Activated T-cell treated with anti-CD3 and anti-CD28 coated beads, Interleukin-2, amount 50 U/mL, for 24 hours (primary cell): ENCODE data around the gene GFOD1.

Experiments used
- DNase-seq: peaks from one replicate; pipeline ENCODE4 v3.0.0-alpha.2; 2020
- H3K27ac Mint-ChIP-seq: 2 replicates; pipeline ENCODE4 v1.8.0; 2020; ENCODE audit warnings: mild to moderate bottlenecking, mixed read lengths
- H3K27me3 Mint-ChIP-seq: 2 replicates; pipeline ENCODE4 v1.8.0; 2020; ENCODE audit warnings: mixed read lengths
- H3K36me3 Mint-ChIP-seq: 2 replicates; pipeline ENCODE4 v1.8.0; 2020; ENCODE audit warnings: low read depth, mixed read lengths
- H3K4me1 Mint-ChIP-seq: 2 replicates; pipeline ENCODE4 v1.8.0; 2020; ENCODE audit warnings: low read depth, mixed read lengths
- H3K4me3 Mint-ChIP-seq: 2 replicates; pipeline ENCODE4 v1.8.0; 2020; ENCODE audit warnings: mild to moderate bottlenecking, moderate library complexity, mixed read lengths
- H3K9me3 Mint-ChIP-seq: 2 replicates; pipeline ENCODE4 v1.8.0; 2020; ENCODE audit warnings: mixed read lengths

The GFOD1 gene

GRCh38 chr6:13484138-13484708, 3.2 kb downstream of the GFOD1 start:
- no peak for DNase-seq
- Mint-ChIP-seq H3K27me3 (peaks cover 6% of the 10 kb centered on the region), H3K36me3 (peaks cover 35% of the 10 kb centered on the region), H3K4me1 (peaks cover 62% of the 10 kb centered on the region), H3K4me3 (peak overlapping the region; percentile 86), H3K9me3 (no peaks in the 10 kb centered on the region), H3K27ac (peak overlapping the region; percentile 19)

GRCh38 chr6:13480631-13481501, 6.5 kb downstream of the GFOD1 start:
- Mint-ChIP-seq H3K9me3 (no peaks in the 10 kb centered on the region), H3K27me3 (no peaks in the 10 kb centered on the region), H3K36me3 (peaks cover 47% of the 10 kb centered on the region), H3K27ac (no peak overlapping the region), H3K4me3 (no peak overlapping the region), H3K4me1 (peaks cover 53% of the 10 kb centered on the region)
- DNase-seq, result no peak

GRCh38 chr6:13479971-13480434, 7.4 kb downstream of the GFOD1 start:
- DNase-seq, result no peak
- Mint-ChIP-seq H3K27ac (no peak overlapping the region), H3K27me3 (no peaks in the 10 kb centered on the region), H3K36me3 (peaks cover 44% of the 10 kb centered on the region), H3K4me3 (no peak overlapping the region), H3K9me3 (no peaks in the 10 kb centered on the region), H3K4me1 (peaks cover 45% of the 10 kb centered on the region)

- peaks cover 40% of the 10 kb centered on the region for H3K4me1 Mint-ChIP-seq
- DNase-seq, result no peak
- H3K27ac Mint-ChIP-seq, result no peak overlapping the region
- no peak overlapping the region for H3K4me3 Mint-ChIP-seq
- no peaks in the 10 kb centered on the region for H3K9me3 Mint-ChIP-seq
- H3K36me3 Mint-ChIP-seq, result peaks cover 51% of the 10 kb centered on the region
- no peaks in the 10 kb centered on the region for H3K27me3 Mint-ChIP-seq
Observed at GRCh38 chr6:13479206-13479800, 8.1 kb downstream of the GFOD1 start.

GRCh38 chr6:13478525-13478966, 8.9 kb downstream of the GFOD1 start:
- no peak overlapping the region for H3K4me3 Mint-ChIP-seq
- peaks cover 50% of the 10 kb centered on the region for H3K36me3 Mint-ChIP-seq
- DNase-seq, result no peak
- H3K27me3 Mint-ChIP-seq, result no peaks in the 10 kb centered on the region
- H3K4me1 Mint-ChIP-seq, result peaks cover 32% of the 10 kb centered on the region
- no peaks in the 10 kb centered on the region for H3K9me3 Mint-ChIP-seq
- peak overlapping the region; percentile 63 for H3K27ac Mint-ChIP-seq

- peaks cover 46% of the 10 kb centered on the region for H3K36me3 Mint-ChIP-seq
- no peak overlapping the region for H3K27ac Mint-ChIP-seq
- no peaks in the 10 kb centered on the region for H3K27me3 Mint-ChIP-seq
- DNase-seq, result no peak
- H3K4me3 Mint-ChIP-seq, result no peak overlapping the region
- H3K9me3 Mint-ChIP-seq, result no peaks in the 10 kb centered on the region
- H3K4me1 Mint-ChIP-seq, result peaks cover 45% of the 10 kb centered on the region
Observed at GRCh38 chr6:13474787-13475186, 12.6 kb downstream of the GFOD1 start.

- Mint-ChIP-seq H3K36me3 (peaks cover 46% of the 10 kb centered on the region), H3K4me1 (peaks cover 46% of the 10 kb centered on the region), H3K27me3 (no peaks in the 10 kb centered on the region), H3K9me3 (peaks cover 1% of the 10 kb centered on the region), H3K27ac (no peak overlapping the region), H3K4me3 (no peak overlapping the region)
- no peak for DNase-seq
Observed at GRCh38 chr6:13474360-13474759, 13.0 kb downstream of the GFOD1 start.

- peaks cover 3% of the 10 kb centered on the region for H3K9me3 Mint-ChIP-seq
Observed at GRCh38 chr6:13473768-13474165, 13.6 kb downstream of the GFOD1 start.

GRCh38 chr6:13472976-13473767, 14.2 kb downstream of the GFOD1 start:
- peaks cover 3% of the 10 kb centered on the region for H3K9me3 Mint-ChIP-seq
- no peak overlapping the region for H3K27ac Mint-ChIP-seq
- no peaks in the 10 kb centered on the region for H3K27me3 Mint-ChIP-seq
- no peak for DNase-seq
- no peak overlapping the region for H3K4me3 Mint-ChIP-seq
- H3K4me1 Mint-ChIP-seq, result peaks cover 43% of the 10 kb centered on the region
- H3K36me3 Mint-ChIP-seq, result peaks cover 49% of the 10 kb centered on the region

More at GRCh38 chr6:13473768-13474165, 13.6 kb downstream of the GFOD1 start:
- DNase-seq, result no peak
- H3K4me1 Mint-ChIP-seq, result peaks cover 46% of the 10 kb centered on the region
- H3K27me3 Mint-ChIP-seq, result no peaks in the 10 kb centered on the region
- no peak overlapping the region for H3K27ac Mint-ChIP-seq
- no peak overlapping the region for H3K4me3 Mint-ChIP-seq
- peaks cover 50% of the 10 kb centered on the region for H3K36me3 Mint-ChIP-seq

- Mint-ChIP-seq H3K4me1 (peaks cover 50% of the 10 kb centered on the region), H3K27ac (no peak overlapping the region), H3K36me3 (peaks cover 47% of the 10 kb centered on the region)
Observed at GRCh38 chr6:13472099-13472498, 15.3 kb downstream of the GFOD1 start.

GRCh38 chr6:13471184-13471583, 16.2 kb downstream of the GFOD1 start:
- H3K27me3 Mint-ChIP-seq, result no peaks in the 10 kb centered on the region
- peaks cover 59% of the 10 kb centered on the region for H3K4me1 Mint-ChIP-seq
- H3K27ac Mint-ChIP-seq, result no peak overlapping the region

More at GRCh38 chr6:13472099-13472498, 15.3 kb downstream of the GFOD1 start:
- H3K9me3 Mint-ChIP-seq, result peaks cover 3% of the 10 kb centered on the region
- DNase-seq, result no peak
- H3K4me3 Mint-ChIP-seq, result no peak overlapping the region
- no peaks in the 10 kb centered on the region for H3K27me3 Mint-ChIP-seq

GRCh38 chr6:13470238-13471140, 16.9 kb downstream of the GFOD1 start:
- Mint-ChIP-seq H3K27me3 (no peaks in the 10 kb centered on the region), H3K9me3 (peaks cover 3% of the 10 kb centered on the region), H3K4me3 (no peak overlapping the region), H3K4me1 (peaks cover 66% of the 10 kb centered on the region), H3K36me3 (peaks cover 42% of the 10 kb centered on the region), H3K27ac (peak overlapping the region; percentile 42)
- no peak for DNase-seq

More at GRCh38 chr6:13471184-13471583, 16.2 kb downstream of the GFOD1 start:
- H3K9me3 Mint-ChIP-seq, result peaks cover 3% of the 10 kb centered on the region
- H3K36me3 Mint-ChIP-seq, result peaks cover 43% of the 10 kb centered on the region
- no peak overlapping the region for H3K4me3 Mint-ChIP-seq
- DNase-seq, result no peak

- peaks cover 72% of the 10 kb centered on the region for H3K4me1 Mint-ChIP-seq
- no peak for DNase-seq
- H3K27me3 Mint-ChIP-seq, result no peaks in the 10 kb centered on the region
- peaks cover 39% of the 10 kb centered on the region for H3K36me3 Mint-ChIP-seq
- peak overlapping the region; percentile 42 for H3K27ac Mint-ChIP-seq
- H3K4me3 Mint-ChIP-seq, result no peak overlapping the region
- peaks cover 3% of the 10 kb centered on the region for H3K9me3 Mint-ChIP-seq
Observed at GRCh38 chr6:13469693-13470092, 17.7 kb downstream of the GFOD1 start.
